Ovary (tissue), 3 donors: ENCODE results near the gene IFIT2.

Source experiments
- CTCF ChIP-seq, 3 donors: fragments of 450-650 bp in 2 of 3; fragments of 200-600 bp in 1 of 3; IDR thresholded peaks; one replicate each; pipeline versions ENCODE4 v1.5.1 to v1.8.0; 2016 to 2022; ENCODE audit warnings: antibody characterized with exemption in 3 of 3, mild to moderate bottlenecking in 1 of 3
- EP300 ChIP-seq: sonication (generic); formaldehyde crosslinking; IDR thresholded peaks from one replicate; pipeline ENCODE4 v1.6.1; 2017; ENCODE audit warnings: antibody characterized with exemption
- POLR2A ChIP-seq: fragments of 450-650 bp; IDR thresholded peaks from one replicate; pipeline ENCODE4 v1.6.1; 2017; ENCODE audit warnings: antibody characterized with exemption, mild to moderate bottlenecking, moderate library complexity
- donor health status: DM: no; HTN: no; CAD: no.

DNA sequence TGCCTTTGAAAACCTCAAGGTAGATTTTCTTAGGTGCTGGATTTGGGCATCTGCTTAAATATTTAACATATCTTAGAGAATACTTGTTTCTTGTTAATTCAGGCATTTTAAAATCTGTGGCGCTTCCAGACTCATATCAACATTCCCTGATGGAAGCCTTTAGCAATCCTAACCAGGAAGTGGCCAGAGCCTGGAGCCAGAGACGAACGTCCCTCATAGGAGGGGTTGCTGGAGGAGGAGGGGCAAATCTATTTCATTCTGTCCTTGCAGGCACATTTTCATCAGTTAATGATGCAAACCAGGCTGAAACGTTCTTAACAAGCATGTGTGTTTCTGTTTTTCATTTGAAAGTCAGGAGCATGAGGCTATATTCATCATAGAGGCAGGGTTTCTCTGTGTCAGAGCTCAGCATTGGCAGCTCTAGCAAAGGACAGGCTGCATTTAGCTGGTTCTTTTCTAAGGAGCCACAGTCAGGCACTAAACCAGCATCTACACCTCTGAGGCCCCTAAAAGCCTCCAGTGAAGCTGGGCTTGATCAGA lies 17.8 kb upstream of the IFIT2 start:
- TF ChIP-seq POLR2A (no peak), CTCF (IDR thresholded peaks at IDR 0.05) (no peak), EP300 (no peak)
